Thoracic aorta (tissue), 2 donors: ENCODE results near the gene CFAP97D2. TPM values are rescaled to one million over a fixed set of nuclear protein-coding genes. Genes with fewer than 3 reads are reported as not detected.
A peak's percentile ranks its signal among the peaks of the same experiment; 100 is the strongest.
"Not testable (repeated sequence)": the region's sequence is repeated elsewhere in the genome, so short reads cannot be mapped to it uniquely, and the experiment has no call there.

Experiments used
- ATAC-seq: fragments of 150-250 bp; one replicate; pipeline ENCODE4 v1.8.0; 2017; ENCODE audit warnings: low read depth; ENCODE audit not compliant: insufficient number of reproducible peaks, low FRiP score
- DNase-seq: peaks from one replicate; pipeline ENCODE4 v3.0.0-alpha.2; 2020; ENCODE audit warnings: low spot score
- H3K27ac ChIP-seq, 2 donors: fragments of 200-600 bp; sonication (generic); 1 replicate in 1 of 2; 2 replicates in 1 of 2; pipeline ENCODE4 v1.5.1; 2016; ENCODE audit warnings: mild to moderate bottlenecking in 2 of 2, moderate library complexity in 2 of 2
- H3K27me3 ChIP-seq: fragments of 200-600 bp; sonication (generic); replicated peaks from 2 replicates; pipeline ENCODE4 v1.6.0; 2016; ENCODE audit warnings: mild to moderate bottlenecking; ENCODE audit not compliant: insufficient read depth
- H3K36me3 ChIP-seq: fragments of 200-600 bp; sonication (generic); one replicate; pipeline ENCODE4 v1.5.1; 2016
- H3K4me1 ChIP-seq, 2 donors: fragments of 200-600 bp; sonication (generic); 1 replicate in 1 of 2; 2 replicates in 1 of 2; pipeline versions ENCODE4 v1.5.1 to v1.6.0; 2016; ENCODE audit warnings: low read depth in 2 of 2, mild to moderate bottlenecking in 1 of 2; ENCODE audit not compliant: control insufficient read depth in 1 of 2
- H3K4me3 ChIP-seq: fragments of 200-600 bp; sonication (generic); 2 replicates; pipeline ENCODE4 v1.5.1; 2016; ENCODE audit warnings: mild to moderate bottlenecking
- H3K9me3 ChIP-seq: fragments of 200-600 bp; sonication (generic); 2 replicates; pipeline ENCODE4 v1.5.1; 2016
- total RNA-seq, 2 donors: library from RNA; depleted of rRNA; stranded (reverse); fragments of >200 nt; gene quantifications; one replicate each; pipeline versions ENCODE4 v1.1.0 to v1.2.3, GENCODE V29; 2016
- TF ChIP-seq, protein P1 (sequence below): fragments of 200-600 bp; sonication (generic); IDR thresholded peaks from one replicate; pipeline ENCODE4 v1.5.1; 2019; ENCODE audit warnings: antibody characterized with exemption

The CFAP97D2 gene
- total RNA-seq, 2 donors from 2014 or later = not detected

DNA sequence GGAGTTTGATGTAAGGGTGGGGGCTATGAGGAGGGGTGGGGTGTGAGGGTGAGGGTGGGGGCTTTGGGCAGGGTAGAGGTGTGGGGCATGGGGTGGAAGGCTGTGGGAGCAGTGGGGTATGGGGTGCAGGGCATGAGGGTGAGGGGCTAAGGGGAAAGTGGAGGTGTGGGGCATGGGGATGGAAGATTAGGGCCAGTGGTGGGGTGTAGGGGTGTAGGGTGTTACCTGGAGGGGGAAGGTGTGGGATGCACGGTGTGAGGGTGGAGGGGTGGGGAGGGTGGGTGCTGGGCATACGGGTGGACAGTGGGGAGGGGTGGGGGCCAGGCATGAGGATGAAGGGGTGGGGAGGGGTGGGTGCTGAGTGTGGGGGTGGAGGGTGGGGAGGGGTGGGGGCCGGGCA is 23.7 kb upstream of the CFAP97D2 start:
- H3K36me3 ChIP-seq = no peaks in the 10 kb centered on the region
- no peaks in the 10 kb centered on the region for H3K27me3 ChIP-seq
- H3K4me1 ChIP-seq = peaks cover 0 to 16% of the 10 kb centered on the region in 2 donors
- H3K27ac ChIP-seq = no peak overlapping the region
- ATAC-seq (no peak), DNase-seq (no peak)
- H3K4me3 ChIP-seq = no peak overlapping the region
- TF ChIP-seq, protein P1, sequence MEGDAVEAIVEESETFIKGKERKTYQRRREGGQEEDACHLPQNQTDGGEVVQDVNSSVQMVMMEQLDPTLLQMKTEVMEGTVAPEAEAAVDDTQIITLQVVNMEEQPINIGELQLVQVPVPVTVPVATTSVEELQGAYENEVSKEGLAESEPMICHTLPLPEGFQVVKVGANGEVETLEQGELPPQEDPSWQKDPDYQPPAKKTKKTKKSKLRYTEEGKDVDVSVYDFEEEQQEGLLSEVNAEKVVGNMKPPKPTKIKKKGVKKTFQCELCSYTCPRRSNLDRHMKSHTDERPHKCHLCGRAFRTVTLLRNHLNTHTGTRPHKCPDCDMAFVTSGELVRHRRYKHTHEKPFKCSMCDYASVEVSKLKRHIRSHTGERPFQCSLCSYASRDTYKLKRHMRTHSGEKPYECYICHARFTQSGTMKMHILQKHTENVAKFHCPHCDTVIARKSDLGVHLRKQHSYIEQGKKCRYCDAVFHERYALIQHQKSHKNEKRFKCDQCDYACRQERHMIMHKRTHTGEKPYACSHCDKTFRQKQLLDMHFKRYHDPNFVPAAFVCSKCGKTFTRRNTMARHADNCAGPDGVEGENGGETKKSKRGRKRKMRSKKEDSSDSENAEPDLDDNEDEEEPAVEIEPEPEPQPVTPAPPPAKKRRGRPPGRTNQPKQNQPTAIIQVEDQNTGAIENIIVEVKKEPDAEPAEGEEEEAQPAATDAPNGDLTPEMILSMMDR = no peak
- no peaks in the 10 kb centered on the region for H3K9me3 ChIP-seq

DNA sequence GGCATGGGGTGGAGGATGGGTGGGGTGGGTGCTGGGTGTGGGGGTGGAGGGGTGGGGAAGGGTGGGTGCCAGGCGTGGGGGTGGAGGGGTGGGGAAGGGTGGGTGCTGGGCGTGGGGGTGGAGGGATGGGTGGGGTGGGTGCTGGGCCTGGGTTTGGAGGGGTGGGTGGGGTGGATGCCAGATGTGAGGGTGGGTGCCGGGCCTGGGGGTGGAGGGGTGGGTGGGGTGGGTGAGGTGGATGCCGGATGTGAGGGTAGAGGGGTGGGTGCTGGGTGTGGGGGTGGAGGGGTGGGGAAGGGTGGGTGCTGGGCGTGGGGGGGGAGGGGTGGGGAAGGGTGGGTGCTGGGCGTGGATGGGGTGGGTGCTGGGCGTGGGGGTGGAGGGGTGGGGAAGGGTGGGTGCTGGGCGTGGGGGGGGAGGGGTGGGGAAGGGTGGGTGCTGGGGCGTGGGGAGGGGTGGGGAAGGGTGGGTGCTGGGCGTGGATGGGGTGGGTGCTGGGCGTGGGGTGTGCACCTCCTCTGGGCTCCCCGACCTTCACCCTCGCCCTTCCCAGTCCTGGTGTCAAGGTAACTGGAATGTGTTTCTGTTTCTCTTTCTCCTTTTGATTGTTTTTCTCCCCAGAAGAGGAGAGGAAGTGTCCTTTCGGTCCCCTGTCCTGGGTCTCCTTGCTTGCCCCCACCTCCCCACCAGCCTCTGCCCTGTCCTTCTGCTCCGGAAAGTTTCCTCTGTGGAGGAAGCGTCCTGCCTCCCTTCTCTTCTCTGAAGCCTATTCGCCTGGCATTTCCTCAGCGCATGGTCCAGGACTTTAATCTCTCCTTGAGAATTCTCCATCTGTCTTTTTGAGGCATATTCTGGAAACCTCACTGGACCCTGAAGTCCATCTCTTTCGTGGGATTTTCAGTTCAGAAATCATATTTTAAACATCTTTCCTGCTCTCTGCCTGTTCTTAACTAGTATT is 22.9 kb upstream of the CFAP97D2 start:
- ATAC-seq (no peak), DNase-seq (no peak)
- Histone ChIP-seq H3K4me3 (peak overlapping the region; percentile 27), H3K27ac (no peak overlapping the region), H3K36me3 (no peaks in the 10 kb centered on the region), H3K4me1 (peaks cover 0 to 16% of the 10 kb centered on the region in 2 donors), H3K9me3 (no peaks in the 10 kb centered on the region), H3K27me3 (no peaks in the 10 kb centered on the region)
- TF ChIP-seq, protein P1 = no peak

DNA sequence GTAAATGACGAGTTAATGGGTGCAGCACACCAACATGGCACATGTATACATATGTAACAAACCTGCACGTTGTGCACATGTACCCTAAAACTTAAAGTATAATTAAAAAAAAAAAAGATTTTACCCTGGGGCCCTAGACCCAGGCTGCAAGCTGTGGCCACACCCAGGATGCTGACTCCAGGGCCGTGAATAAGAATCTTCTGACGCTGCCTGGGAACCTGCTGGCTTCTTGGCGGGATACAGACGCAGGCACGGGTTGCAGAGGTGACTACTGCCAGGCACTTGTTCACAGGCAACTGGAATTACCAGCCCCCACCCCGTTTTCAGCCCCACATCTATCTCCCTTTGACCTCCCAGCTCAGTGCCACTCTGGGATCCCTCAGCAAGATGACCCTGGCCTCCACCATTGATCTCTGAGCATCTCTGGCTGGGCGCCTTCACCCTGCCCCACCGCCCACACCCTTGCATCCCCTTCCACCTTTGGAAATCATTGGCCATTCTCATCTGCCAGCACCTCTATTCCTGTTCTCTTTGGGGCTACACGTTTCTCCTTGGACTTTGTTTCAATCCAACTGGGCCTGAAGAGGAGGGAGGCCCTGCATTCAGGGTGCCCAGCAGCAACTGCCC is 21.1 kb upstream of the CFAP97D2 start:
- TF ChIP-seq, protein P1 = no peak
- ATAC-seq = no peak
- Histone ChIP-seq H3K4me3 (no peak overlapping the region), H3K36me3 (no peaks in the 10 kb centered on the region), H3K27ac (no peak overlapping the region), H3K4me1 (peaks cover 0 to 22% of the 10 kb centered on the region in 2 donors), H3K27me3 (no peaks in the 10 kb centered on the region), H3K9me3 (no peaks in the 10 kb centered on the region)
- DNase-seq = no peak

DNA sequence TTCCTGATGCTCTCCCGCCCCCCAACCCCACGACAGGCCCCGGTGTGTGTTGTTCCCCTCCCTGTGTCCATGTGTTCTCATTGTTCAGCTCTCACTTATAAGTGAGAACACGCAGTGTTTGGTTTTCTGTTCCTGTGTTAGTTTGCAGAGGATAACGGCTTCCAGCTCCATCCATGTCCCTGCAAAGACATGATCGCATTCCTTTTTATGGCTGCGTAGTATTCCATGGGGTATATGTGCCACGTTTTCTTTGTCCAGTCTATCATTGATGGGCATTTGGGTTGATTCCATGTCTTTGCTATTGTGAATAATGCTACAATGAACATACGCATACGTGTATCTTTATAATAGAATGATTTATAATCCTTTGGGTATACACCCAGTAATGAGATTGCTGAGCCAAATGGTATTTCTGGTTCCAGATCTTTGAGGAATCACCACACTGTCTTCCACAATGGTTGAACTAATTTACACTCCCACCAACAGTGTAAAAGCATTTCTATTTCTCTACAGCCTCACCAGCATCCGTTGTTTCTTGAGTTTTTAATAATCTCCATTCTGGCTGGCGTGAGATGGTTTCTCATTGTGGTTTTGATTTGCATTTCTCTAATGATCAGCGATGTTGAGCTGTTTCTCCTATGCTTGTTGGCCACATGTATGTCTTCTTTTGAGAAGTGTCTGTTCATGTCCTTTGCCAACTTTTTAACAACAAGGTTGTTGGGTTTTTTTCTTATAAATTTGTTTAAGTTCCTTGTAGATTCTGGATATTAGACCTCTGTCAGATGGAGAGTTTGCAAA is 20.0 kb upstream of the CFAP97D2 start:
- not testable (repeated sequence) for H3K27ac ChIP-seq, H3K4me3 ChIP-seq, ATAC-seq, DNase-seq, H3K27me3 ChIP-seq, H3K9me3 ChIP-seq, H3K36me3 ChIP-seq
- H3K4me1 ChIP-seq = peaks cover 0 to 14% of the 10 kb centered on the region in 2 donors

DNA sequence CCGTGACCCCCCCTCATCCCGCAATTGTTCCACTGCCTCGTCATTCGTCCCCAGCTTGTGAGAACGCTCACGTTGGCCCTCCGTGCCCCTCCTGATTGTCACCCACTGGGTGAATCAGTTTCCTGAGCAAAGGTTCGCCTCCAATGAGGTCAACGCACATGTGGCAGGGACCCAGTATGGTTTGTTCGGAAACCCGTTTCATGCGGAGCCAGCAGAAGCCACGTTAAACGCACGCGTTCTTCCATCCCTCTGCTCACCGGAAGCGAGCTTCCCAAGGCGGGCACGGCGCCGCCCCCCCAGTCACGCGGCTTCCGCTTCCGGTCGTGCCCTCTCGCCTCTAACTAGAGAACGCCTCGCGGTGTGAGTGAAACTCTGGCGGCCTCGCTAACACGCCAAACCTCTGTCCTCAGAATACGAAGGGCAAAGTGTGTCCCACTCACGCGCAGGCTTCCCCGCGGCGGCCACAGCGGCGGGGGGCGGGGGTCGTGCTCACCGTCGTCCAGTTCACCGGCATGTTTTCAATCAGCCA is 18.0 kb upstream of the CFAP97D2 start:
- TF ChIP-seq, protein P1 = no peak
- ATAC-seq = no peak
- no peak for DNase-seq

More for the DNA sequence above, 18.0 kb upstream of the CFAP97D2 start:
- no peaks in the 10 kb centered on the region for H3K9me3 ChIP-seq
- H3K27ac ChIP-seq = no peak overlapping the region
- H3K4me3 ChIP-seq = no peak overlapping the region
- H3K36me3 ChIP-seq = no peaks in the 10 kb centered on the region
- H3K27me3 ChIP-seq = no peaks in the 10 kb centered on the region
- H3K4me1 ChIP-seq = peaks cover 6 to 19% of the 10 kb centered on the region in 2 donors
